NCI-H2196 treated with DMSO at 0.1 percent for 48 hours (cell line): Measurements from ENCODE around the gene CDC27.
A peak's percentile ranks its signal among the peaks of the same experiment; 100 is the strongest.
"Not testable (repeated sequence)": the region's sequence is repeated elsewhere in the genome, so short reads cannot be mapped to it uniquely, and the experiment has no call there.

Source experiments
- DNase-seq: peaks from one replicate; lab custom pipeline; 2025; ENCODE audit not compliant: unreplicated experiment; lab: John Stamatoyannopoulos, UW

The CDC27 gene

GRCh38 chr17:47135235-47135634 lies 53.9 kb downstream of the CDC27 start:
- no peak for DNase-seq

- not testable (repeated sequence) for DNase-seq
These were observed 54.7 kb downstream of the CDC27 start for GRCh38 chr17:47134354-47134753.

DNA sequence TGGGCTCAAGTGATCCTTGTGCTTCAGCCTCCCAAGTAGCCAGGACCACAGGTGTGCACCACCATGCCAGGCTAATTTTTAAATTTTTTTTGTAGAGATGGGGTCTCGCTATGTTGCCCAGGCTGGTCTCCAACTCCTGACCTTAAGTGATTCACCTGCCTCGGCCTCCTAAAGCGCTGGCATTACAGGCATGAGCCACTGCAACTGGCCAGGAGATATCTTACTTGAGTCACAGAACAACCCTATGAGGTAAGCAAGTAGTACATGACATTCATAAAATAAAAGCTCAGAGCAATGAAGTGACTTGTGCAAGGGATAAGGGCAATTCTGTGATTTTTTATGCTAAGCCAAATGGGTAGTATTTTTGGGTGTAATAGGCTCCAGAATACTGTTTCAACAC lies 57.3 kb downstream of the CDC27 start:
- no peak for DNase-seq

DNA sequence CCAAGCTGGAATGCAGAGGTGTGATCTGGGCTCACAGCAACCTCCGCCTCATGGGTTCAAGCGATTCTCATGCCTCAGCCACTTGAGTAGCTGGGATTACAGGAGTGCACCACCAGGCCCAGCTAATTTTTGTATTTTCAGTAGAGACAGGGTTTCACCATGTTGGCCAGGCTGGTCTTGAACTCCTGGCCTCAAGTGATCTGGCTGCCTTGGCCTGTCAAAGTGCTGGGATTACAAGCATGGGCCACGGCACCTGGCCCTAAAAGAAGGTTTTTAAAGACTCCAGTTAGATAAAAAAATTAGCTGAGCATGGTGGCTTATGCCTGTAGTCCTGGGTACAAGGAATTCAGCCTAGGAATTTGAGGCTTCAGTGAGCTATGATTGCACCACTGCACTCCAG lies 62.3 kb downstream of the CDC27 start:
- not testable (repeated sequence) for DNase-seq

GRCh38 chr17:47123262-47123661 lies 65.8 kb downstream of the CDC27 start:
- DNase-seq: not testable (repeated sequence)

GRCh38 chr17:47120521-47121095 lies 68.5 kb downstream of the CDC27 start:
- no peak for DNase-seq

DNA sequence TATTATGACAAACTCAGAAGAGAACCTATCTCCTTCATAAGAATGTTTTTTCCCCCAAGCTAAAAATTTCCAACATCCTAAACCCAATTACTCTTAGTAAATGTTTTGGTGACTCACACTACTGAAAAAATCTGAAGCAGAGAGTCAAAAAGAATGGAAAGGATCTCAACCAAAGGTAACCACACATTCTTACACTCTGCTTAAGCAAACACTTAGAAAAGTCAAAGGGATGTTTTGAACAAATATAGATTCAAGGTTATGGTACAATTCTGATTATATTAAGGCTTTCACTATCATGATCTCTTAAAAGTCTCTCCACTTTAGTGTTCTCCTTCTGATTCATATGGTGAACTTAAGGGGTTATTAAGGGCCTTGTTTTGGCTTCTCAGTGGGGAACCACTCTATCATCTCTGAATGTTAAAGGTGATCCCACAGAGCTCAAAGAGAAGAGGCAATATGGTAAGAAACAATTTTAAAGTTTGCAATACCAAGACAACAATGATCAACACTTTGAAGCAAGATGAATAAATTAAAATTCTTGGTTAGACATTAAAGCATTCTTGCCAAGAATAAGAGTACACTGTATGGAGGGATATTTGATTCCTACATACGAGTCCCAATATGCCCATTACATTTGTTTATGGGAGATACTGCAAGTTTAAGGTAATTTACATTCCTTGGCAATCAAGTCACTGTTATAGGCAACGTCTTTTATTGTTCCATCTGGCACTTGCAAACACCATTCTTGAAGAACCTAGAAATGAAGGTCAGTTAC lies 69.2 kb downstream of the CDC27 start:
- DNase-seq: no peak

- no peak for DNase-seq
These were observed 71.7 kb downstream of the CDC27 start for GRCh38 chr17:47117386-47117785.

GRCh38 chr17:47106130-47106529 lies 83.0 kb downstream of the CDC27 start:
- DNase-seq: no peak

DNA sequence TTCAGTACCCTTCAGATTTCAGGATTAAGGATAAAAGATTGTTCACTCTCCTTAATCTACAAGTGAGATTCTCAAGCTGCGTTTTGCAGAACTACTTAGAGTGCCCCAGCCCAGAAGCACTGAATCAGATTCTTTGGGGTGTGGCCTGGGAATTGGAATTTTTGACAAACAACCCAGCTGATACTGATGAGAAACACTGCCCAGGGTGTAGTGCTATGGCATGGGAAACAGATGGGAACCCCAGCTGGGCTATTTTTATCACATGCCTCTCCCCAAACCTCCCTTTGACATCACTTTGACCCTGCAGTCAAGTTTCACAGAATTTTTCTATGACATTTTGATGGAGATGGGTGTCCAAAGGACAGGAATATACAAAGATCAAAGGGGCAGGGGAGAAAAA lies 83.8 kb downstream of the CDC27 start:
- DNase-seq: not testable (repeated sequence)

- DNase-seq: no peak
These were observed 86.2 kb downstream of the CDC27 start for GRCh38 chr17:47102914-47103313.

GRCh38 chr17:47099987-47100711 lies 88.9 kb downstream of the CDC27 start:
- DNase-seq: peak; percentile 84

DNA sequence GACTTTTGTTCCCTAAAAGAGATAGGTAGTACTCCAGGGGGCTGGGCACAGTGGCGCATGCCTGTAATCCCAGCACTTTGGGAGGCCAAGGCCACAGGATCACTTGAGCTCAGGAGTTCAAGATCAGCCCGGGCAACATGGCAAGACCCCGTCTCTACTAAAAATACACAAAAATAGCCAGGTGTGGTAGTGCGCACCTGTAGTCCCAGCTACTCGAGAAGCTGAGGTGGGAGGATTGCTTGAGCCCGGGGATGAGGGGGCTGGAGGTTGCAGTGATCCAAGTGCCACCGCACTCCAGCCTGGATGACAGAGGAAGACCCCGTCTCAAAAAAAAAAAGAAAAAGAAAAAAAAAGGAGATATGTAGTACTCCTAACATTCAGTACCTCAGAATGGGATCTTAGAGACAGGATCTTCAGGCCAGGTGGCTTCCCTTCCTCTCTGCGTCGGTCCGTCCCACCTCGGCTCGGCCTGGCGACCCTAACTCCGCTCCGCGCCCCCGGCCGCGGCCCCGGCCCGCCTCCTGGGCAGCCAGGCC lies 89.6 kb downstream of the CDC27 start:
- no peak for DNase-seq

DNA sequence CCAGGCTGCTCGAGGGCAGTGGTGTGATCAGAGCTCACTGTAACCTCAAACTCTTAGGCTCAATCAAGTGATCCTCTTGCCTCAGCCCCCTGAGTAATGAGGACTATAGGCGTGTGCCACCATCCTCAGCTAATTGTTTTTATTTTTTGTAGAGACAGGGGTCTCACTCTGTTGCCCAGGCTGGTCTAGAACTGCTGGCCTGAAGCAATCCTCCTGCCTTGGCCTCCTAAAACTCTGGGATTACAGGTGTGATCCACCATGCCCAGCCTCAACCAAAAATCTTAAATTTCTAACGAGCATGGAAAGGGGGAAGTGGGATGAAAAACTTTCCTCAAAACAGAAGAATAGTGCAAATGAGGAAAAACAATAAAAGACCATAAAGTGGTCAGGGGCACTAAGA lies 92.8 kb downstream of the CDC27 start:
- DNase-seq: no peak

GRCh38 chr17:47095268-47095667 lies 93.8 kb downstream of the CDC27 start:
- no peak for DNase-seq

- DNase-seq: no peak
These were observed 102.0 kb downstream of the CDC27 start for GRCh38 chr17:47087093-47087492.

DNA sequence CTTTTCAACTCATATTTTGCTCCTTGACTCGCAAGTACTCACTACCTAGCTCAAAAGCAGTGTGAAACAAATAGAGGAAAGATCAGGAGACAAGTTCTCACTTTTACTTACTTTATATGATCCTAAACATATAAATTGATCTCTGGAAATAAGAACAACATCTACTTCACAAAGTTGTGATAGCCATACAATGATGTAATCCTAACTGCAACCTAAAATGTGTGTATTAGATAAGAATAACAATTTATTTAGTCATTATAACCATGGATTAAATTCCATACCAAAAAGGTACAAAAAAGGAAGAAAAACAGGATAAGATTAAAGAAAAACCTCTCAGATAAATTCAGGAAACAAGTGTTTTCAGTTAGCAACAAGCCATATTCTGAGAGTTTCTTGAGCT lies 103.4 kb downstream of the CDC27 start:
- no peak for DNase-seq

GRCh38 chr17:47078801-47079200 lies 110.3 kb downstream of the CDC27 start:
- DNase-seq: no peak

GRCh38 chr17:47077576-47077975 lies 111.5 kb downstream of the CDC27 start:
- DNase-seq: no peak

GRCh38 chr17:47076171-47076570 lies 112.9 kb downstream of the CDC27 start:
- DNase-seq: no peak

DNA sequence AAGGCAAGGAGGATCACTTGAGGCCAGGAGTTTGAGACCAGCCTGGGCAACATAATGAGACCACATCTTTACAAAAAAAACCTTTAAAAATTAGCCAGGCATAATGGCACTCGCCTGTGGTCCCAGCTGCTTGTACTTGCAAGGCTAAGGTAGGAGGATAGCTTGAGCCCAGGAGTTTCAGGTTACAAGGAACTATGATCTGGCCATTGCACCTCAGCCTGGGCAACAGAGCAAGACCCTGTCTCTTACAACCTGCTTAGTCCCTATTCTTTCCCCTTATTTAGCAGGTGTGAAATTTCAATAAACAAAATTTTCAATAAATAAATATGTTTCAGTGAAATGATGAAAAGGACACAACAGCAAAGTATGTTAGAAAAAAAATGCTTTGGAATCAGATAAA lies 114.7 kb downstream of the CDC27 start:
- not testable (repeated sequence) for DNase-seq

- DNase-seq: not testable (repeated sequence)
These were observed 115.5 kb downstream of the CDC27 start for GRCh38 chr17:47073629-47074028.
